Measurements from ENCODE around the gene TMEM271.

The TMEM271 gene

GRCh38 chr4:576245-576821, at the start of gene TMEM271:
Gene TMEM271, minus strand, starts transcription at chr4:576295. Its CDS starts 233 bp downstream, at chr4:576062.
- TF ChIP-seq CTCF (IDR thresholded peaks at IDR 0.05; ENCODE audit: low read depth, low read length): no peak
- H3K4me3 ChIP-seq (ENCODE audit: low read depth, low read length): no peak within 1 kb of the TSS

- H3K4me3 ChIP-seq (ENCODE audit: low read depth, low read length): no peak overlapping the region
- TF ChIP-seq CTCF (IDR thresholded peaks at IDR 0.05; ENCODE audit: low read depth, low read length): no peak
Measured at GRCh38 chr4:625631-626161, 49.6 kb upstream of the TMEM271 start.

GRCh38 chr4:624705-625590, 48.9 kb upstream of the TMEM271 start, which contains the start of gene PDE6B:
Gene PDE6B, plus strand, starts transcription at chr4:625573. Its CDS starts 54 bp downstream, at chr4:625627.
- H3K4me3 ChIP-seq (ENCODE audit: low read depth, low read length): no peak within 1 kb of the TSS
- no peak for TF ChIP-seq CTCF (IDR thresholded peaks at IDR 0.05; ENCODE audit: low read depth, low read length)

- no peak for TF ChIP-seq CTCF (IDR thresholded peaks at IDR 0.05; ENCODE audit: low read depth, low read length)
- no peak overlapping the region for H3K4me3 ChIP-seq (ENCODE audit: low read depth, low read length)
Measured at GRCh38 chr4:623914-624566, 47.9 kb upstream of the TMEM271 start.

- no peak for TF ChIP-seq CTCF (IDR thresholded peaks at IDR 0.05; ENCODE audit: low read depth, low read length)
- H3K4me3 ChIP-seq (ENCODE audit: low read depth, low read length): no peak overlapping the region
Measured at GRCh38 chr4:622996-623913, 47.2 kb upstream of the TMEM271 start.

- TF ChIP-seq CTCF (IDR thresholded peaks at IDR 0.05; ENCODE audit: low read depth, low read length): no peak
- H3K4me3 ChIP-seq (ENCODE audit: low read depth, low read length): no peak overlapping the region
Measured at GRCh38 chr4:622071-622995, 46.2 kb upstream of the TMEM271 start.
